HG03521 (cell line): Measurements from ENCODE around the gene LMAN1L.

ENCODE experiments used
- ATAC-seq: cut with Tn5 transposase; IDR thresholded peaks from one replicate; pipeline ENCODE4 v1.9.1; 2021; ENCODE audit warnings: mild to moderate bottlenecking, moderate library complexity; ENCODE audit not compliant: unreplicated experiment

The LMAN1L gene

DNA sequence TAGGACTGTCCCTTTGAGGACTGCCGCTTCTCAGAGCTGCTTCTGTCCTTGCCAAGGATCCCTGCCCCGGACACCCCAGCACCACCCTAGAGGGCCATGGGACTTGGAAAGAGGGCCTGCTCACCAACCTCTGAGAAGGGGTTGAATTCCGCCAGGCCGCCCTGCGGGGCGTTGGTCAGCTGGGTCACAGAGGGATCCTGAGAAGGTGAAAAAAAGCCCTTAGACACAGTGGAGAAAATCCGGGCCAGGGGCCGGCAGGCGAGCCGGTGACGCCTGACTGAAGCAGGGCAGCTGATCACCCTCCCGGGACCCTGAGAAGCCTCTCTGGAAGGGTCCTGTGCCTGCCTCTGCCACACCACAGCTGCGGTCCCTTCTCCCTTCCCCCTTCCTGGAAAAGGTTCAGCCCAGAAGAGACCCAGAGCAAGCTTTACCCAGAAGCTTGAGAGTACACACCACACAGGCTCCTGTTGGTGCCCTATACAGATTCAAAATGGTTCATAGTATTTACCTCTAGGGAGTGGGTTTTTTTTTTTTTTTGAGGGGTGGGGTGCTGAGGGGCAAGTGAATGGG, 41.9 kb downstream of the LMAN1L start:
- no peak for ATAC-seq

DNA sequence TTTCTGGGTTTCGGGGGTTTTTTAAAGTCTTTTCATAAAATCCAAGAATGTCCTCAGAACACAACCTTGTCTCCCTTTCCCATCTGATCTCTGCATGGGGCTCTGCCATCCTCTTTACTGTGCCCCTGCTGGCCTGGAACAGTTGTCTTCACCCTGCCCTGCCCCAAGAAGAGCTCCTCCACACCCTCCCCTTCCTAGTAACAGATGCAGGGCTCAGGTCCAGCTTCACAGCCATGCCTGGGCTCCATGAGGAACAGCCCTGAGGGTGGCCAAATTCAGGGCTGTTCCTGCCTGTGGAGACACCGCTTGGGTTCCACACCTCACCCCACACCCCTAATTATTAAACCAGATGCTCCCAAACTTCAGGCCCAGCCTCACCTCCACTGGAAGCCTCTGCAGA, 43.2 kb downstream of the LMAN1L start:
- no peak for ATAC-seq

DNA sequence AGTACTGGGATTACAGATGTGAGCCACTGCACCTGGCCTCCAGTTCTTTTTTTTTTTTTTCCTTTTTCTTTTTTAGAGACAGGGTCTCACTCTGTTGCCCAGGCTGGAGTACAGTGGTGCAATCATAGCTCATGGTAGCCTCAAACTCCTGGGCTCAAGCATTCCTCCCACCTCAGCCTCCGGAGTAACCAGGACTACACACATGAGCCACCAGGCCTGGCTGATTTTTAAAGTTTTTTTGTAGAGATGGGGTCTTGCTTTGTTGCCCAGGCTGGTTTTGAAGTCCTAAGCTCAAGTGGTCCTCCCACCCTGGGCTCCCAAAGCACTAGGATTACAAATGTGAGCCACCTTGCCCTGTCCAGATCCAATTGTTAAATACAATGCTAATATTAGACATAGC, 43.9 kb downstream of the LMAN1L start:
- ATAC-seq: no peak

DNA sequence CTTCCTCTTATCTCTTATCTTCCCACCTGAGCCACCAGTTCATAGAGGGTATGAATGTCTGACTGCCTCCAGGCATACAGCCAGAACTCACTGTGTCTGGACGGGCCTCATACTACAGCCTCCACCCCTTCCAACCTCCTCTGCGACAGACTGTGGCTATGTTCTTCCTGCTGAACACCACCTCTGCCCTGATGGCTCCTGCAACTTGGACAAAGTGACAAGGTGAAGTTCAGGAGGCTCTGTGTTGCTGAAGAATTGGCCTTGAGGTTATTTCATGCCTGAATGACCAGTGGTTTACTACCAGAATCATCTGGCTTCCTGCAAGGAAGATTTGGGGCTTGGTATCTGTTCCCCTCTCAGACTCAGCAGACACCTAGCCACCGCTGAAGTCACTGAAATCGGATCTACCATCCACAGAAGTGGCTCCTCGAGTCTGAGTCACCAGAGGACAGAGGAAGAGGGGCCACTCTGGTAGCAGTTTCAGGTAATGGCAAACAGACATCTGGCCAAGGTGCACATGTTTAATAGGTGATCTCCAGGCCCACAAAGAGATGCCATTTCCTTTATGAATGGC, 44.5 kb downstream of the LMAN1L start:
- peak; percentile 63 for ATAC-seq

DNA sequence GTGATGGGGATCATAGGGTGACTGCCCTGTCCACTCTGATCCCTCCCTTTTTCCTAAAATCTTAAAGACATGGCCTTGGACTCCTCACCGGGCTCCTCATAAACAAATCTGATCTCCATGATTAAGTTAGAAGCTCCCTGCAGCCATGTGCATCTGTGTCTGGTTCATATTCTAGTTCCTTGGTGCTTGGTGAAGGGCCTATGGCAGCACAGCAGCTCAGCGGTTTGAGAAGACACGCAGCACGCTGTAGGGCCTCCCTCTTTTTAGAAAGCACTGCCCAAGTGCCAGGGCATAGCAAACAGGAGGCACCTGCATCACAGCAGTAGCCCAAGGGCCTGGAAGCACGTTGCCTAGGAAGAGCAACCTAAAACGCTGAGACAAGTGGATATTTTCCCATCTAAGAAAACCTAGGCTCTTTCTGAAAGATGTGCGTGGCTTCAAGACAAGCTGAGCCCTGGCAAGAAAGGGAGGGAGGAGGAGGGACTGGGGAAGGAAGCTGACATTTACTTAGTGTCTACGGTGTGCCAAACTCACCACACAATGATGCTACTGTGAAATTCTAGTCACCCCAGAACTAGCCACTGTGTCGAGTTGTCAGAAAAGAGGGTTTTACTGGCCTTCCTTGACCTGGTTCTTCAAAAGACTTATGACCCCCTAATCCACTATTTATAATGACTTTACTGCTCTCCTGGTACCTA, 45.2 kb downstream of the LMAN1L start:
- no peak for ATAC-seq

DNA sequence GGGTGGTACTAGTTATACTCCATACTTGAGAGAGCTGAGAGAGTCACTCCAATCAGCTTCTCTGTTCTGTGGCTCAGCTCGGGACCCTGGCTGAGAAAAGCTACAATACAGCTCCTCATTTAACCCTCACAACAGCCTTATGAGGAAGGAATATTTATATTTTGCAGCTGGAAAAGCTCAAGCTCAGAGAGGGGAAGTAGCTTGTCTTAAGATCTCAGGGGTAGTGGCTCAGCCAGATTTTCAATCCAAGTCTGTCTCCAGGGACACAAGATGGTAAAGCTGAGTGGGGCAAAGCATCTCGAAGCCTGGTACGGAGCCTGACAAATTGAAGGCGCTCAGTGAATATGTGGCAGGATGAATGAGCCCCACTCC, 45.7 kb downstream of the LMAN1L start:
- no peak for ATAC-seq

DNA sequence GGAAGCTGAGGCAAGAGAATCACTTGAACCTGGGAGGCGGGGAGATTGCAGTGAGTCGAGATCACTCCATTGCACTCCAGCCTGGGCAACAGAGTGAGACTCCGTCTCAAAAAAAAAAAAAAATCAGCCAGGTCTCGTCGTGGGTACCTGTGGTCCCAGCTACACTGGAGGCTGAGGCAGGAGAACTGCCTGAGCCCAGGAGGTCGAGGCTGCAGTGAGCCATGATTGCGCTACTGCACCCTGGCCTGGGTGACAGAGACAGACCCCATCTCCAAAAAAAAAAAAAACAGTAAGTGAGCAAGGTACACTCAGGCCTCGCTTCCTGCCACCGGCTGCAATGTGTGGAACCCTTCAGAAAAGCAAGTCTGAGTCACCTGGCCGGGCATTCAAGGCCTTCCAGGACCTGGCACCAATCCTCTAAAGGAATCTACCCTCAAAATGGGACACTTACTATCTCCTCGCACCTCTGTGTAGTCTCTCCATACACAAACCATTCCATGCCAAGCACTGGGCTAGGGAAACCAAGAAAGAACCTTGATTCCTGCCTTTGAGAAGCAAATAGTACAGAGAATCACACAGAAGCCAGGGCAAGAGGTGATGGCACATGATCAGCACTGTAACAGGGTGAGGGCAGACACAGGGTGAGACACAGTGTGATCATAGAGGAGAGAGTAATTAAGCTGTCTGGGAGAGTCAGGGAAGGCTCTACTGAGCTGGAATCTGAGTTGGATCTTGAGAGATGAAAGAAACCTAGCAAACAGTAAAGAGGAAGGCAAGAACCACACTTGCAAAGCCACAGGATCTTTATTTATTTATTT, 50.8 kb downstream of the LMAN1L start:
- ATAC-seq: no peak

DNA sequence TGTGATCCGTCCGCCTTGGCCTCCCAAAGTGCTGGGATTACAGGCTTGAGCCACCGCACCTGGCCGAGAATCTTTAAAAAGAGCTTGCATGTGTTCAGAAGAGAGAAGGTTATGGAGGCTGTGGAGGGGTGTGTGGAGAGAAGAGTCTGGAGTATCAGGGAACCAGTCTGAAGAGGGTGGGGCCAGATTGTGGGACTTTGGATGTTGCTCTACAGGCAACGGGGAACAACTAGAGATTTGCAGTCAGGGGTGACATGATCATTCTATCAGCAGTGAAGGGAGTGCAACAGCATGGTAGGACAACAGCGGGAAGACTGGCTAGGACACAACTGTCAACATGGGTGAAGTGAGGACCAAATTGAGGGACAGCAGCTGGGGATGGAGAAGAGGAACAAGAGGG, 51.7 kb downstream of the LMAN1L start:
- no peak for ATAC-seq

DNA sequence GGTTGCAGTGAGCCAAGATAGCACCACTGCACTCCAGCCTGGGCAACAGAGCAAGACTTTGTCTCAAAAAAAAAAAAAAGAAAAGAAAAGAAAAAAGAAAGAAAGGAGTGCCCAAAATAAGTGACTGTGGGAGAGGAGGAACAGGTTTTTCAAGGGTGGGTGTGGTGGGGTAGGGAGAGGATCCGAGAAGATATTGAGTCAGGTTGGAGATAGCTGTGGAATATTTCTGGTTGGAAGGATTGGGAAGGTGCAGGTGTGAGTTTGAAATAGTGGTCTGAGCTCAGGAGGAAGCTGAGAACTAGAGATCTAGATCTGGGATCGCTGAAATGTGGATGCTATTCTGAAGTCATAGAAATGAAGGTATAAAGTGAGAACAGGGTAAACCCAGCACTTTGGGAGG, 52.7 kb downstream of the LMAN1L start:
- no peak for ATAC-seq

DNA sequence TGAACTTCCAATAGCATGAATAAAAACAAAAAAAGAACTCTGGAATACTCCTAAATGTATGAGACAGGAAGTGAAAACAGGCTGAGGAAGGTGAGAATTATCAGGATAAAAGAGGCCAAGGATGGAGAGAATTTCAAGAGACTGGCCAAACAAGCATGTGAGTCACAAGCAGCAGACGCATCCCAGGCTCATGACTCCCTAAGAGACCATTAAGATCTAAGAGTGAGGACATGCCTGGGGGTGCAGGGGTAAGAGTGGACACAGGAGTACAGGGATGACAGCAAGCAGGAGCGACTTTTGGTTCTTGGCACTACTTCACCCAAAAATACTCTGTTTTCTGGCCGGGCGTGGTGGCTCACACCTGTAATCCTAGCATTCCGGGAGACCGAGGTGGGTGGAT, 53.5 kb downstream of the LMAN1L start:
- no peak for ATAC-seq

DNA sequence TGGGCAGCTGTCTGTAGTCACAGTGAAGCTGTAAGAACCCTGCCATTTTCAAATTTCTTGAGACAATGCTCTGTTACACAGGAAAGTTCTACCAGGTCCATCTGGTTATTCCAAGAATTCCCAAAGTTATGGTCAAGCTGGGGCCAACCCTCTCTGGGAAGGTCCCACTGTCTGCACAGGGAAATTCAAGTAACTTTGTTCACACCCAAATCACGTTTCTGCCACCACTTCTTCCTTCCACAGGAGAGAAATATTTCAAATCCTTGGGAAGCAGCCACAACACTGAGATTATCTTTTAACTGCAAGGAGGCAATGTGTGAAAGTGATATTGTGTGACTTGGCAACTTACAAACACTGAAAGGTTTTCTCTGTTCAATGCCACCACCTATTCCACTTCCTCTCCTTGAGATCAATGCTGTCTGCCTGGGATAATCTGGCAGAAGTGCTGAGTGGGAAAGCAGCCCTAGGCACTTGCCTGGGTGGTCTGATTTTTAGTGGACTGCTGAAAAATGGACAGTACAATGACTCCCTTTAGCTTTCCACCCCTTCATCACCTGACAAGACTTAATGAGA, 54.9 kb downstream of the LMAN1L start:
- no peak for ATAC-seq

DNA sequence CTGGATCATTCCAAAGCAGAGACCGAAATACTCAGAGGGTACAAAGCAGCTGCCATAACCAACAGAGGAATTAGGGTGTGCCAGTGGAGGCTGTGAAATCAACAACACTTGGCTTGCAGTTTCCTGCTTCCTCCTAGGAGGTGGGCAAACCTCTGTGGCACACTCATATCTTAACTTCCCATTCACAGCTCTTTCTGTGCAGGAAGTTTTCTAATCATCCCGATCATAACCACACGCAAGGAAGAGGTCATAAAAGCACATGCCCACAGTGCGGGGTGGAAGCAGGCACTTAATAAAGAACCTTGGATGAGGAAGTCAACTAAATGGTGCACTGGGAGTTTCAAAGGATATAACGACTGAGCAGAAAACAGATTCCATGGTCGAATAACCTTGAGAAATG, 55.4 kb downstream of the LMAN1L start:
- ATAC-seq: no peak

DNA sequence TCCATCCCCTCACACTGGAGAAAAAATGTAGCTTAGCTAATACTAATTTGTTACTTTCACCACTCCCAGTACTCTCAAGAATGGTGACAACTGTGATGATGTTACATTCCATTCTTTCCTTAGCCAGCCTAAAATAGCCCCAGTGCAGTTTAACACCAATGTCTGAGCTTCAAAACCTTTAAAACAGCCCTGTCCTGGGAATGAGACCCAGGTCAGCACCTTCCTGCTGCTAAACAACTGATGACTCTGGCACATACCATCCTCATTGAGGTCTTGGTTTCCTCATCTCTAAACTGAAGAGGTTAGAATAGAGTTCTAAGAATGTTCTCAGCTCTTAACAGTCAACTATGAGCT, 56.7 kb downstream of the LMAN1L start:
- no peak for ATAC-seq

DNA sequence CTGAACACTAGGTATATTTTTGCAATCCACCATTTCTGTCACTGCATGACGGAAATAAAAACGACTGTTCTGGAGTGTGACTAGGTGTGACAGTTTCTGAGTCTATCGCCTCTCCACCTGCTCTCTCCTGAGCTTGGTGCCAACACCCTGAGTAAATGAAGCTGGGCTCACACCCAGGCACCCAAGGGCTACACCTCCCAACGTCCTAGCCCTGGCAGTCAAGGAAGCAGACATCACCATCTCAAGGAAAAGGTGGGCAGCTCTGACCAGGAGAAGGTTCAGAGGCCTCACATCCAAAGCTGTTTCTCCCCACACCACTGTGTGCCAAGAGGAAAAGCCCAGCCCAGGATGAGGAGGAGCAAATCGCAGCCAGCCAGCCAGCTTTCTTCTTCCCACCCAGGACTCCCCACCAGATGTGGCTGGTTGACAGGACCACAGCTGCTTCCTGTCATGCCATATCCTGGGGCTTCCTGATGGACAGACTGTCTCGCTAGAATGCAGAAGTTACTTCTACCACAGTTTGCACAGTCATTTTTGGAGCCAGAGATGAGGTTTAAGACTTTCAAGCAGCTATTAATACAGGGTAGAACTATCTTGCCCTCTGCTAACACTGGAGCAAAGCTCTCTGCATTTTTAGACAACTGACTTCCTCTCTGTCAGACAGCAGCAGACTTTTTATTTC, 57.2 kb downstream of the LMAN1L start:
- peak; percentile 41 for ATAC-seq

DNA sequence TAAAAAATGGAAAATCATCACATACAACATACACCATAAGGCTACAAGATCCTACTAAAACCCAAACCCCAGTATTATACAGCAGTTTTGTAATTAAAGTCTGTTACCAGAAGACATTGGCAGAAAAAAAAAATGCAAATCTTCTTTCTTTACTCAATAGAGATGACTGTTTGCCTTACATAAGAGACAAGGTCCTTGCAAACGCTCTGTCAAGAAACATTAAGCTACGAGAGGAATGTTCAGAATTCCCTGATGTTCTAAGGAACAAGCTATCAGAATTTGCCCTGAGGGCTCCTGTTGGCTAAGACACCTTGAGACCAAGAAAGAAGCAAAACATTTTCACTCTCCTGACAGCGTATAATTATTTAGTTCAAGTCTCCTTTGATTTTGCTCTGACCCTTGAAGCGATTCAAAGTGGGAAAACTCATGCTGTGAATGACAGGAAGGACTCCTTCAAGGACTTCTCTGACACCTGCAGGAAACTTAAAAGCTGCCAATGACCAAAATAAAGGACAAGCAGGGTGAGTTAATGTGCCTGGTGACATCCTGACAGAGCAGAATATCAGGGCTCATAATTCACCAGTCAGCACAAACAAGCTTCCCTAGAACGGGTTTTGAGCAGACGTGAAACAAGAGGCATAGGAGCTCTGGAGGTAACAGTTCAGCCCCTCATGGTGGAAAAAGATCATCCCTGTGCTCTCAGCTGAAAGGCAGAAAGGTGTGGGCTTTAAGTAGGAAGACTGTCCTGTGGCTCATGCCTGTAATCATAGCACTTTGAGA, 58.0 kb downstream of the LMAN1L start:
- ATAC-seq: no peak

DNA sequence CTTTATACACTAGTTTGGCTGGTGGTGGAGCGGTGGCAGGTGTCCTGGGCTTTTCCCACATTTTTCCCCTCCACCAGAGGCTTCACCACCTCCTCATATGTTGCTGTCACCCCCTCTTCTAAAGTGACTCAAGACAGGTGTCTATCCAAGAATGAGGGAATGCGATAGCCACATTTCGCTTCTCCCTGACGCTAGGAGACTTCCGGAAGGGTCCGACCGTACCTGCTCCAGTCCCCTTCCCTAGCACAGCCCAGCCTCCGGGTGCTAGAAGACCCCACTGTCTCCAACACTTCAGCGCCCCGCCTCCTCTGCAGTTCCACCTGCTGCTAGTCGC, 60.0 kb downstream of the LMAN1L start:
- no peak for ATAC-seq

DNA sequence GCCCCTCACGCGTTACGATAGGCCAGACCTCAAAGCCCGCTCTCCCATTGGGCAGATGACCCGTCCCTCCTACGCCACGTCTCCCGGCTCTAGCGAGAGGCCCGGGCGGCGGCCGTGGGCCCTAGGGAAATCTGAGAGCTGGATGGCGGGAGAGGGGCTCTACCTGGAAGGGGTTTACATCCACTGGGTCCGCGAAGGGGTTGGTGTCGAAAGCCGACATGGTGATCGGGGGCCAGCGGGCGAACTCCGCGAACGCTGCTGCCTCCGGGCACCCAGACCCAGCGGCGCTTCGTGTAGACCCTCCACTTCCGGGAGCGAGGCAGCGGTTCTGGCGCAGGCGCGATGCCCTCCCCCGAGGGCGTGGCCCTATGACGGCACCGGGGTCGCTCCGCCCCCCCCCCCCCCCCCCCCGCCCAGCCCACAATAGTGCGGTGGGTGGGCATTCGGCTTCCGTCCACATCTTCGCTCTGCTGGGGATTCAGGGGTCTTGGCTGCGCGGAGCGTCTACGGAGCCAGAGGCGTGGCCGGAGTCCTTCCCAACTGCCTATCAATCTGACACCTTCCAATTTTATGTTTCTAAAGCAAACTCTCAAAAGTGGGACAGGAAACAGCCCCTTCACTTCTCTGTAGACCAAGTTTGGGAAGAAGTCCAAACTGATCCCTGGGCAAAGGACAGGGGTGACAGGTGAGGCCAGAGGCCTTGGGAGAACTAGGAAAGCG, 60.6 kb downstream of the LMAN1L start, which contains the start of gene SCAMP2:
SCAMP2 (minus strand) TSS at position 330 of the 720 bp plus-strand sequence; CDS start at position 220, 110 bp downstream.
- peak; percentile 78 for ATAC-seq

DNA sequence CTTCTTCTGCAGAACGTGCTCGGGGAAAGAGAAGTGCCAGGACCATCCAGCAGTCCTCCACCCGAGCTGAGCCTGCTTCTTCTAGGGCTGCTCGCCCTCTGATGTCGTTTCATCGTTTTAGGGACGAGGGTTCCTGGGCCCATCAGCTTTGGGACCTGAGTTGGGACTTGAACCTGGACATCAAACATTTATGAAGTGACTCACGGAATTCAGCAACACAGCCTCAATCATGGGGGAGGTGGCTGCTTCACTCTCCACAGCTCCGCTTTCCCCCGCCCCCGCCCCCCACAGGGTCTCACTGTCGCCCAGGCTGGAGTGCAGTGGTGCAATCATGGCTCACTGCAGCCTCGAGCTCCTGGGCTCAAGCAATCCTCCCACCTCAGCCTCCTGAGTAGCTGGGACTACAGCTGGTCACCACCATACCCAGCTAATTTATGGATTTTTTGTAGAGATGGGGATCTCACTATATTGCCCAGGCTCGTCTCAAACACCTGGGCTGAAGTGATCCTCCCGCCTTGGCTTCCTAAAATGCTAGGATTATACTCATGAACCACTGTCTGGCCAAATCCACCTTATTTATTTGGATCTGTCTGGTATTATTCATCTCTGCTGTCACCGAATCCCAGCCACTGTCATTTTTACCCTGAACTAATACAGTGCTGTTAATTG, 61.3 kb downstream of the LMAN1L start:
- ATAC-seq: no peak
